Measurements from ENCODE around the gene OR10AD1.

DNA sequence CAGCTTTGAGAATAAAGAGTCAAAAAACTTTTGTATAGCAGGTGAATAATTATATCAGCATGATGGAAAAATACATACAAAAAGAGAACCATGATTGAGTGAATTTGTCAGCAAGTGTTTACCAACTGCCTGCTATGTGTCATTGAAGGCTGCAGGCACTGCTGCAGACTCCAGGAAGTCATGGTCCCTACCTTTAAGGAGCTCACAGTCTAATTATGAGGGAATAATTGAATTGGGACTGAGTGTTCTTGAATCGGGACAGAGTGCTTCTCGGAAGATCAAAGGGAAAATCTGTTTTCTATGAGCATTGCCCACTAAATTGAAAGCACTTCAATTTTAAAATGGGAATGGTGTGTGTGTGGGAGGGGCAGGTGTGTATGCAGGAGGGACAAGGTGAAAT, 9.5 kb downstream of the OR10AD1 start:
- TF ChIP-seq, protein P1, sequence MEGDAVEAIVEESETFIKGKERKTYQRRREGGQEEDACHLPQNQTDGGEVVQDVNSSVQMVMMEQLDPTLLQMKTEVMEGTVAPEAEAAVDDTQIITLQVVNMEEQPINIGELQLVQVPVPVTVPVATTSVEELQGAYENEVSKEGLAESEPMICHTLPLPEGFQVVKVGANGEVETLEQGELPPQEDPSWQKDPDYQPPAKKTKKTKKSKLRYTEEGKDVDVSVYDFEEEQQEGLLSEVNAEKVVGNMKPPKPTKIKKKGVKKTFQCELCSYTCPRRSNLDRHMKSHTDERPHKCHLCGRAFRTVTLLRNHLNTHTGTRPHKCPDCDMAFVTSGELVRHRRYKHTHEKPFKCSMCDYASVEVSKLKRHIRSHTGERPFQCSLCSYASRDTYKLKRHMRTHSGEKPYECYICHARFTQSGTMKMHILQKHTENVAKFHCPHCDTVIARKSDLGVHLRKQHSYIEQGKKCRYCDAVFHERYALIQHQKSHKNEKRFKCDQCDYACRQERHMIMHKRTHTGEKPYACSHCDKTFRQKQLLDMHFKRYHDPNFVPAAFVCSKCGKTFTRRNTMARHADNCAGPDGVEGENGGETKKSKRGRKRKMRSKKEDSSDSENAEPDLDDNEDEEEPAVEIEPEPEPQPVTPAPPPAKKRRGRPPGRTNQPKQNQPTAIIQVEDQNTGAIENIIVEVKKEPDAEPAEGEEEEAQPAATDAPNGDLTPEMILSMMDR (IDR thresholded peaks at IDR 0.05; ENCODE audit: low read depth, low read length, poor library complexity, severe bottlenecking) = no peak
- no peak for TF ChIP-seq EZH2phosphoT487 (IDR thresholded peaks at IDR 0.05; ENCODE audit: borderline replicate concordance, low read length)
